ENCODE results near the gene TEN1.

The TEN1 gene

GRCh38 chr17:76007131-76007849 lies 28.2 kb downstream of the TEN1 start:
- Histone ChIP-seq H3K9me2 (replicated peaks; ENCODE audit: insufficient read depth, low read length) (no peaks in the 10 kb centered on the region), H2AFZ (ENCODE audit: low read depth, low read length, severe bottlenecking) (no peak overlapping the region), H3K9me3 (ENCODE audit: insufficient read depth, low read length) (no peaks in the 10 kb centered on the region), H3K4me2 (ENCODE audit: low read depth, low read length, poor library complexity, severe bottlenecking) (no peak overlapping the region), H3K79me2 (ENCODE audit: insufficient read depth, low read length) (no peaks in the 10 kb centered on the region), H3K36me3 (ENCODE audit: low read length) (no peaks in the 10 kb centered on the region), H3F3A (ENCODE audit: insufficient read depth) (no peaks in the 10 kb centered on the region), H3K9ac (ENCODE audit: low read length) (no peak overlapping the region), H4K20me1 (ENCODE audit: low read depth, low read length) (no peaks in the 10 kb centered on the region), H3K27me3 (ENCODE audit: low read length) (no peaks in the 10 kb centered on the region), H3K4me3 (ENCODE audit: insufficient read depth, low read length, poor library complexity, severe bottlenecking) (no peak overlapping the region), H3K27ac (ENCODE audit: low read depth, low read length) (no peak overlapping the region)
- TF ChIP-seq EZH2phosphoT487 (conservative IDR thresholded peaks at IDR 0.05; ENCODE audit: low read length), result no peak
- no peak for TF ChIP-seq CTCF (IDR thresholded peaks at IDR 0.05; ENCODE audit: insufficient read depth, low read length, poor library complexity, severe bottlenecking)

- no peak overlapping the region for H2AFZ ChIP-seq (ENCODE audit: low read depth, low read length, severe bottlenecking)
- no peaks in the 10 kb centered on the region for H3K9me2 ChIP-seq (replicated peaks; ENCODE audit: insufficient read depth, low read length)
- H3K9ac ChIP-seq (ENCODE audit: low read length), result no peak overlapping the region
- H3K4me3 ChIP-seq (ENCODE audit: insufficient read depth, low read length, poor library complexity, severe bottlenecking), result no peak overlapping the region
- no peaks in the 10 kb centered on the region for H3K9me3 ChIP-seq (ENCODE audit: insufficient read depth, low read length)
- no peak overlapping the region for H3K27ac ChIP-seq (ENCODE audit: low read depth, low read length)
- H3K27me3 ChIP-seq (ENCODE audit: low read length), result no peaks in the 10 kb centered on the region
- no peaks in the 10 kb centered on the region for H4K20me1 ChIP-seq (ENCODE audit: low read depth, low read length)
- H3F3A ChIP-seq (ENCODE audit: insufficient read depth), result no peaks in the 10 kb centered on the region
- no peaks in the 10 kb centered on the region for H3K79me2 ChIP-seq (ENCODE audit: insufficient read depth, low read length)
- no peaks in the 10 kb centered on the region for H3K36me3 ChIP-seq (ENCODE audit: low read length)
- no peak overlapping the region for H3K4me2 ChIP-seq (ENCODE audit: low read depth, low read length, poor library complexity, severe bottlenecking)
- TF ChIP-seq EZH2phosphoT487 (conservative IDR thresholded peaks at IDR 0.05; ENCODE audit: low read length), result no peak
- TF ChIP-seq CTCF (IDR thresholded peaks at IDR 0.05; ENCODE audit: insufficient read depth, low read length, poor library complexity, severe bottlenecking), result no peak
Observed at GRCh38 chr17:76007850-76008165, 28.8 kb downstream of the TEN1 start.

GRCh38 chr17:76008208-76008607 lies 29.2 kb downstream of the TEN1 start:
- H3K4me3 ChIP-seq (ENCODE audit: insufficient read depth, low read length, poor library complexity, severe bottlenecking), result no peak overlapping the region
- H3K36me3 ChIP-seq (ENCODE audit: low read length), result no peaks in the 10 kb centered on the region
- H3K9me3 ChIP-seq (ENCODE audit: insufficient read depth, low read length), result no peaks in the 10 kb centered on the region
- no peaks in the 10 kb centered on the region for H3F3A ChIP-seq (ENCODE audit: insufficient read depth)
- TF ChIP-seq CTCF (IDR thresholded peaks at IDR 0.05; ENCODE audit: insufficient read depth, low read length, poor library complexity, severe bottlenecking), result no peak
- no peak for TF ChIP-seq EZH2phosphoT487 (conservative IDR thresholded peaks at IDR 0.05; ENCODE audit: low read length)
- no peaks in the 10 kb centered on the region for H3K27me3 ChIP-seq (ENCODE audit: low read length)
- no peak overlapping the region for H3K9ac ChIP-seq (ENCODE audit: low read length)
- H3K27ac ChIP-seq (ENCODE audit: low read depth, low read length), result no peak overlapping the region
- H4K20me1 ChIP-seq (ENCODE audit: low read depth, low read length), result no peaks in the 10 kb centered on the region
- no peak overlapping the region for H2AFZ ChIP-seq (ENCODE audit: low read depth, low read length, severe bottlenecking)
- no peaks in the 10 kb centered on the region for H3K9me2 ChIP-seq (replicated peaks; ENCODE audit: insufficient read depth, low read length)
- no peak overlapping the region for H3K4me2 ChIP-seq (ENCODE audit: low read depth, low read length, poor library complexity, severe bottlenecking)
- no peaks in the 10 kb centered on the region for H3K79me2 ChIP-seq (ENCODE audit: insufficient read depth, low read length)

Measured in SU-DHL-6 (cell line).